Adipocyte (in vitro differentiated cells): Measurements from ENCODE around the gene PRKRA.

Experiments used
- DNase-seq: peaks from one replicate; pipeline ENCODE4 v3.0.0-alpha.2; 2015; ENCODE audit warnings: low read depth
- H3K27me3 ChIP-seq: replicated peaks from 2 replicates; pipeline ENCODE4 v1.7.0; 2013; ENCODE audit warnings: mild to moderate bottlenecking, low read length, moderate library complexity; ENCODE audit not compliant: control insufficient read depth, insufficient read depth
- H3K36me3 ChIP-seq: 2 replicates; pipeline ENCODE4 v1.7.0; 2013; ENCODE audit warnings: low read length, mild to moderate bottlenecking, moderate library complexity; ENCODE audit not compliant: control insufficient read depth, insufficient read depth, severe bottlenecking
- H3K4me1 ChIP-seq: 2 replicates; pipeline ENCODE4 v1.7.0; 2013; ENCODE audit warnings: mild to moderate bottlenecking, low read length, moderate library complexity; ENCODE audit not compliant: control insufficient read depth, insufficient read depth
- H3K4me3 ChIP-seq: 2 replicates; pipeline ENCODE4 v1.7.0; 2013; ENCODE audit warnings: mild to moderate bottlenecking, low read length, moderate library complexity
- H3K9ac ChIP-seq: 2 replicates; pipeline ENCODE4 v1.7.0; 2013; ENCODE audit warnings: mild to moderate bottlenecking, low read length, moderate library complexity
- H3K9me3 ChIP-seq: 2 replicates; pipeline ENCODE4 v1.7.0; 2013; ENCODE audit warnings: mild to moderate bottlenecking, low read length, moderate library complexity; ENCODE audit not compliant: control insufficient read depth

Gene PRKRA

DNA sequence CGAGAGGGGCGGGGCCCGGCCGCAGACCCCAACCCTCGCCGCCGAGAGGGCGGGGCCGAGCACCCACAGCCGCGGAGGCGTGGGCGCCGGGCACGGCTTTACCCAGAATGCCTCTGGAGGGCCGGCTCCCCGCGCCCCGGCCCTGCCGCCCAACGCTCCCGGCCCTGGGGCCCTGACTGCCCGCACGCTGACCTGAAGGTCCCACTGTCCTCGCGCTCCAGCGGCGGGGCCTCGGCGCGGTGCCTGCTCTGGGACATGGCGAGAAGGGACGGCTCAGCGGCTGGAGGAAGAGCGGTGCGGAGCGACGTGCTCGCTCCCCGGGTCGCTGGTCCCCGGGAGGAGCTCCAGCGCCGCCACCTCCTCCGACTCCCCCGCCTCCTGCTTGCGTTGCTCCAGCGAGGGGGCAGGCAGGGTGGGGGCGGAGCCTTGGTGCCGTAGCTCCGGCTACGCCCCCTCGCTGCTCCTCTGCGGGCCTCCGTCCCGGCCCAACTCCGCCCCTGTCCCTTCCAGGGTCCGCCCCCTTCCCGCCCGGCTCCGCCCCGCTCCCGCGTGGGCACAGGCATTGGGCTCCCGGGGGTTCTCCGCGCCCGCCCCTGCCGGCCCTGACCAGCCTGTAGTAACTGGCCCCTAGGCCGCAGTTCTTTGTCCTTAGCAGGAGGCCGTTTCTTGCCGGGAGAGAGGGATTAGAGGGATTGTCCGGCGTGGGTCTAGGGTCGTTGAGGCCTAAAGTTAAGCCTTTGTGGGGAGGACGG, at the start of gene PRKRA, which contains the start of gene PJVK:
PRKRA (minus strand) TSS at position 402 of the 752 bp plus-strand sequence; CDS start at position 257, 145 bp downstream.
PJVK (plus strand) TSS at position 605 of the 752 bp plus-strand sequence. CDS start 2,032 bp downstream, outside the sequence.
- no peaks in the 10 kb centered on the region for H3K9me3 ChIP-seq
- H3K4me3 ChIP-seq = peak within 1 kb of the TSS; percentile 90
- H3K27me3 ChIP-seq = no peaks in the 10 kb centered on the region
- H3K4me1 ChIP-seq = peaks cover 18% of the 10 kb centered on the region
- H3K9ac ChIP-seq = peak within 1 kb of the TSS; percentile 97
- DNase-seq = peak; percentile 99
- peaks cover 23% of the 10 kb centered on the region for H3K36me3 ChIP-seq

DNA sequence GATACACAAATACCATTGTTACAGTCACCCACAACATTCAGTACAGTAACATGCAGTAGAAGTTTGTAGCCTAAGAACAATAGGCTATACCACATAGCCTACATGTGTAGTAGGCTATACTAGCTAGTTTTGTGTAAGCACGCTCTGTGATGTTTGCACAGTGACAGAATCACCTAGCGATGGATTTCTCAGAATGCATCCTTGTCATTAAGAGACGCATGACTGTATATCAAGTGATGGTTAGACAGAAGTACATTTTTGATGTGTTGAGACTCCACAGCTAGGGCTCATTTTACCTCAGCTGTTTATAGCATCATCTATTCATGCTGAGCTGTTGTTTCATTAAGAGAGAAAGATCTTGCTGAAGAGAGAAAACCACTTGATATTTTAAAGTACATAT, 48.7 kb upstream of the PRKRA start:
- Histone ChIP-seq H3K9ac (no peak overlapping the region), H3K4me1 (no peaks in the 10 kb centered on the region), H3K4me3 (no peak overlapping the region), H3K36me3 (peaks cover 95% of the 10 kb centered on the region), H3K27me3 (no peaks in the 10 kb centered on the region), H3K9me3 (no peaks in the 10 kb centered on the region)
- no peak for DNase-seq

DNA sequence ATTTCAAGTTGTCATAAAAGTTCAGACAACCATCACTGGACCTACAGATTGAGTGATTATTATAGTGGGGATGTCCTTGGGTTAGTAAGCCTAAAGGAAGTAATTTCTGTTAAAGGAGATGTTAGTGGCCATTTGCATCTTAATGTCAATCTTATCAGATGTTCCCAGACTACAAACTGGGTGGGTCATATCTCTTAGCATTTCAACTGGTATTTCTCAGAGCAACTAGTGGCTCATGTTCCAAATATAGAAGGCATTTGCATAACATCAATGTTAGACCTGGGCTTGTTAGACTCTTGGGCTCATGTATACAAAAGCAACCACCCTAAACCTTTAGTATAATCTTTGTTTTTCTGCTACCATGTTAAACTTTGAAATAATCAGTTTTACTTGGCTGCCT, 47.2 kb upstream of the PRKRA start:
- H3K27me3 ChIP-seq = no peaks in the 10 kb centered on the region
- no peak overlapping the region for H3K9ac ChIP-seq
- H3K4me1 ChIP-seq = no peaks in the 10 kb centered on the region
- peaks cover 94% of the 10 kb centered on the region for H3K36me3 ChIP-seq
- no peak overlapping the region for H3K4me3 ChIP-seq
- DNase-seq = no peak
- no peaks in the 10 kb centered on the region for H3K9me3 ChIP-seq

DNA sequence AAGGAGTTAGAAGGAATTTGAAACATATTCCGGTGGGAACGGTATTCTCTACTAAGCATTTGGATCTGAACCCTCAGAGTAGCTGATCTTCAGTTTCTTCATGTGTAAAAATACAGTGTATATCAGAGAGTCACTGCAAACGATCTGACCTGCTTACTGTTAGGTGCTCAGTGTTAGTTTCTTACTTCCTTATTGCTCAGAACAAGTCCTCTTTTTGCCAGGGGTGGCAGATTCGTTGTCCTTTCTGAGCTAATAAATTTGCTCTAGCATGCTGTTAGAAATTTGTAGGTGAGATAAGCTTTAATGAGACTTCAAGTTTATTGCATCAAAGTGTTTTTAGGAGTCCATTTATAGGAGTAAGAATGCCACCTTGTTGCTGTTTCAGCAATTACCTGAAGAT, 45.1 kb upstream of the PRKRA start:
- no peaks in the 10 kb centered on the region for H3K27me3 ChIP-seq
- H3K36me3 ChIP-seq = peaks cover 84% of the 10 kb centered on the region

DNA sequence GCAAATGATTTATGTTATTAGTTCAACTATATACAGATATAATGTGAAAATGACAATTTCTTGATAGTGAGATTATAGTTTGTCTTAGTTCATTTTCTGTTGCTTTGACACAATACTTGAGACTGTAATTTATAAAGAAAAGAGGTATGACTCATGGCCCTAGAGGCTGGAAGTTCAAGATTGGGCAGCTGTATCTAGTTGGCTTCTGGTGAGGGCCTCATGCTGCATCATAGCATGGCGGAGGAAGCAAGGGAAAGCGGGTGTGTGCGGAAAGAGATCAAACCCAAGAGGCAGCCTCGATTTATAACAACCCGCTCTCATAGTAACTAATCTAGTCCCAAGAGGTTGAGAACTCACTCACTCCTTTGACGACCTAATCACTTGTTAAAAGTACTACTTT, 40.6 kb upstream of the PRKRA start:
- Histone ChIP-seq H3K27me3 (no peaks in the 10 kb centered on the region), H3K36me3 (peaks cover 52% of the 10 kb centered on the region), H3K4me1 (peaks cover 3% of the 10 kb centered on the region), H3K9ac (no peak overlapping the region), H3K9me3 (no peaks in the 10 kb centered on the region), H3K4me3 (no peak overlapping the region)
- no peak for DNase-seq

More for the DNA sequence above, 45.1 kb upstream of the PRKRA start:
- H3K9ac ChIP-seq = no peak overlapping the region
- H3K4me1 ChIP-seq = no peaks in the 10 kb centered on the region
- no peaks in the 10 kb centered on the region for H3K9me3 ChIP-seq
- no peak for DNase-seq
- no peak overlapping the region for H3K4me3 ChIP-seq

DNA sequence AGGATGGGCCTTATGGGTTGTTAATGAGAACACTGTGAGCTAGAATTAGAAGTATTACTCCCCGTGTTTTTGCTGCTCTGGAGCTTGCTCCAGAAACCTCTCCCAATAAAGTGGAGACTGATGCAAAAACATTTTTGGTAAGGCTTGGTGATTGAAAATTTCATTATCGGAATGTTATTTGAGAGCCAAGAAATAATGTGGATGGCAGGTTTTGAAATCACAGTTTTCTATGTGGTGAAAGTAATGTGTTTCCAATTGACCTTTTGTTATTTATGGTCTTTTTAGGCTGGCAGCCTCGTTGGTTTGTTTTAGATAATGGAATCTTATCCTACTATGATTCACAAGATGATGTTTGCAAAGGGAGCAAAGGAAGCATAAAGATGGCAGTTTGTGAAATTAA, 34.4 kb upstream of the PRKRA start:
- peak; percentile 63 for DNase-seq
- Histone ChIP-seq H3K9ac (no peak overlapping the region), H3K36me3 (peaks cover 2% of the 10 kb centered on the region), H3K4me3 (peak overlapping the region; percentile 54), H3K4me1 (peaks cover 32% of the 10 kb centered on the region), H3K9me3 (no peaks in the 10 kb centered on the region), H3K27me3 (no peaks in the 10 kb centered on the region)

DNA sequence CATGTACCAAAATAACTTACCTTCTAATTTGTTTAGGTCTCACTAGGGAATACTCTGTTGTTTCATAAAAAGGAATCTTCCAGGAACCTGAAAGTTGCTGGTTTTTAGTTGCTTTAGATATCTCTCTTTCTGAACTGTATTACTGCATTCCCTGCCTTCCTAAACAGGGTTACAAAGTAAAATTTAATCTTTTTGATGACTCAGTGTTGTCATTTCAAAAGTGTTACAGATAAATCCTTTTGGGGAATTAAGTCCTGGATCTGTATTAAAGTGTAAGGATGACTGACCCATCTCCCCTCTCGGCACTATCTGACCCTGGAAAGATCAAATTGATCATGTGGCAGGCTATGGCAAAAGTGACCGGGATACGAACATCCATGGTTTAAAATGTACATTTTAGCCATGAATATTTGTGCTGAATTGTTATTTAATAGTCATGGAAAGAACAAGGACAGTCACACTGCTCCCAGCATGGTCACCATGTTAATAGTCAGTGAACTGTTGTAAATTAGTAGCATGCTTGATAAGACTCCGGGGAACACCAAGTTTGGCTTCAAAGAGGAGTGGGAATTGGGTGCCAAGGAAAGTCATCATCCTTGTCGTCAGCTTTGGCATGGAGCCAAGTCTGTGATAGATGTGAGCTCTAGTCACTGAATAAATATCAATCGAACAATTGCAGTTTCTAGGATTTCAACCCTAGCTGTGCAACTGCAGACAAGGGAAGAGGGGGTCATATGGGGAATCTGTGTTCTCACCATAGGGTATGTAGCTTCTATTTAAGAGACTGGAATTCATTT, 33.5 kb upstream of the PRKRA start:
- peak; percentile 48 for DNase-seq
- Histone ChIP-seq H3K4me1 (peaks cover 37% of the 10 kb centered on the region), H3K9ac (peak overlapping the region; percentile 11), H3K27me3 (no peaks in the 10 kb centered on the region), H3K9me3 (no peaks in the 10 kb centered on the region), H3K4me3 (peak overlapping the region; percentile 54), H3K36me3 (no peaks in the 10 kb centered on the region)

DNA sequence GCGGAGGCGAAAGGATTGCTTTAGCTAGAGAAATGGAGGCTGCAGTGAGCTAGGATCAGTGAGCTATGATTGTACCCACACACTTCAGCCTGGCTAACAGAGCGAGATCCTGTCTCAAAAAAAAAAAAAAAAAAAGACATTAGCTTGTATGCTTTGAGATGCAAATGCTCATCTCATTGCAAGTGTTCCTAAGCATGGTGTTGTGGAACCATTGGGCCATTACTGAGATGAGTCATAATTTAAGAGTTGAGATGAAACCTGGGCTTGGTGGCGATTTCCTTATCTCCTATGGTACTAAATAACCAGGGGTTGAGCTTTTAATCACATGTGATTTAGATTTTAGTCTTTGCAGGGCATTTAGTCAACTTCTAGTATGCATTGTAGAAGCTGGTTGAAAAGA, 31.5 kb upstream of the PRKRA start:
- Histone ChIP-seq H3K36me3 (no peaks in the 10 kb centered on the region), H3K9ac (no peak overlapping the region), H3K27me3 (no peaks in the 10 kb centered on the region), H3K4me1 (peaks cover 45% of the 10 kb centered on the region), H3K4me3 (peak overlapping the region; percentile 98), H3K9me3 (no peaks in the 10 kb centered on the region)
- DNase-seq = peak; percentile 19

DNA sequence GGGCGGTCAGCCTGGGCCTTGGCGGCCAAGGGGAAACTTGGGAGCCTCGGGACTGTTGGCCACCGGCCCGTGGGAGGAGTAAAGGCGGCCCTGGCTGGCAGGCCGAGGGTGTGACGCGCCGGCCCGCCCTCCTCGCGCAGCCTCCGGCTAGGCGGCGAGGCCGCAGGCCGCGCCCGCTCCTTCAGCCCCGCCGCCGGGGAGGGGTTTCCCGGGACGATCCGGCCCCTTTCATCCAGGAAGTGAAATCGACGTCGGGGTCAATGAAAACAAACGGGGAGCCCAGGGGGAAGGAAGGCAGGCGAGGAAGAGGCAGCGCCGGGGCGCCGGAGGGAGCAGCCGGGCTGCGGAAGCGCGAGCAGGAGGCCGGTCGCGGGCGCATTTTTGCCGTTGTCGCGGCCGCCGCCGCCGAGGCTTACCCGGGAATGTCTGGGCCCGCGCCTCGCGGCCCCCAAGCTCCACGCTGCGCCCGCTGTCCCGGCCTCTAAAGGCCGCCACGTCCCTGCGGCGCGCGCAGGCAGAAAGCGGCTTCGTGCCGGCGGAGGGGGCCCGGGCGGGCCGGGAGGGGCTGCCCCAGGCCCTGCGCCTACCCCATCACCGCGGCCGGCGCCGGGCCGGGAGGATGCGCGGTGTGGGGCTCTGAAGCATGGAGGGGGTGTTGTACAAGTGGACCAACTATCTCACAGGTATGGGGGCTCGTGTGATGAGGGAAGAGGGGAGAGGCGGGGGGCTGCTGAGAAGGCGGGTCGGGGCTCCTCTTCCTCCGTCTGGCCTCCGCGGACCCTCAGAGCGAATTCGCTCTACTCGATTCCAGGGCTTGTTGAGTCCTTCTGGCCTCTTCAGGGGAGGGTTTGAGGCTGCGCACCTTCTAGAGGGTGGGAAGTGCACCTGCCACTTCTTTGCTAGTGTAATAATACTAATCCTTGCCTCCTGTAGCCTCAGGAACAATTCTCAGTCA, 29.5 kb upstream of the PRKRA start, which contains the start of gene PLEKHA3:
PLEKHA3 (plus strand) TSS at position 231 of the 955 bp plus-strand sequence; CDS start at position 644, 413 bp downstream.
- H3K9ac ChIP-seq = peak within 1 kb of the TSS; percentile 96

DNA sequence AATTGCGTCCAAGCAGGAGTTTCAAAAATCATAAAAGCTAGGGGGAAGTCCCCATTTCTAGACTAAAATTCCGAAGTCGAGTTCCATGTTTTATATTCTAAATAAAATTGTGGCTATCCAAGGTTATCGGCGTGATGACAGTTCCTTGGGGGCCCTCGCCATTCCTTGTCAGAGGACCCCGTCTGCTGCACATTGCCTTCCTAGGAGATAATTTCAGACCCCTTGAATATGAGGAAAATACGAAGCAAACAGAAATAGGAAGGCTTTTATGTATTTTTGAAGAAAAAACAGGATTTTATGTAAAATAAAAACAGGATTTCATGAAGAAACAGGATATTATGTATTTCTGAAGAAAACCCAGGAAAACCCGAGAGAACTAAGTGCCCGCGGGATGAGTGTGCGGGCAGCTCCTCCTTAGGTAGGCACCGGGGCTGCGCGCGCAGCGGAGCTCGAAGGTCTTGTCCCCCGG, 28.8 kb upstream of the PRKRA start:
- Histone ChIP-seq H3K4me3 (peak overlapping the region; percentile 98), H3K9me3 (no peaks in the 10 kb centered on the region), H3K4me1 (peaks cover 37% of the 10 kb centered on the region), H3K36me3 (no peaks in the 10 kb centered on the region), H3K9ac (peak overlapping the region; percentile 96), H3K27me3 (no peaks in the 10 kb centered on the region)
- DNase-seq = peak; percentile 11

More for the DNA sequence above, 29.5 kb upstream of the PRKRA start, which contains the start of gene PLEKHA3:
- DNase-seq = peak; percentile 99
- Histone ChIP-seq H3K36me3 (no peaks in the 10 kb centered on the region), H3K4me1 (peaks cover 42% of the 10 kb centered on the region), H3K27me3 (no peaks in the 10 kb centered on the region), H3K9me3 (no peaks in the 10 kb centered on the region), H3K4me3 (peak within 1 kb of the TSS; percentile 98)
